HG03135 (cell line): ENCODE data around the gene COL10A1.

Experiments used
- ATAC-seq: cut with Tn5 transposase; IDR thresholded peaks from one replicate; pipeline ENCODE4 v1.9.1; 2021; ENCODE audit warnings: mild to moderate bottlenecking, moderate library complexity; ENCODE audit not compliant: unreplicated experiment

The COL10A1 gene

GRCh38 chr6:116088946-116089345, 37.0 kb downstream of the COL10A1 start:
- no peak for ATAC-seq

- peak; percentile 98 for ATAC-seq
Measured at GRCh38 chr6:116087437-116088027, 38.4 kb downstream of the COL10A1 start.

GRCh38 chr6:116084284-116084683, 41.6 kb downstream of the COL10A1 start:
- no peak for ATAC-seq

- no peak for ATAC-seq
Measured at GRCh38 chr6:116083052-116083451, 42.9 kb downstream of the COL10A1 start.

- no peak for ATAC-seq
Measured at GRCh38 chr6:116078945-116079344, 47.0 kb downstream of the COL10A1 start.

GRCh38 chr6:116078522-116078921, 47.4 kb downstream of the COL10A1 start:
- no peak for ATAC-seq

- ATAC-seq = no peak
Measured at GRCh38 chr6:116074732-116075390, 51.1 kb downstream of the COL10A1 start.

- ATAC-seq = no peak
Measured at GRCh38 chr6:116073765-116074440, 52.0 kb downstream of the COL10A1 start.

GRCh38 chr6:116072368-116072767, 53.6 kb downstream of the COL10A1 start:
- no peak for ATAC-seq

- no peak for ATAC-seq
Measured at GRCh38 chr6:116070616-116071389, 55.1 kb downstream of the COL10A1 start.

GRCh38 chr6:116070101-116070500, 55.8 kb downstream of the COL10A1 start:
- no peak for ATAC-seq
